HG02973 (cell line): Measurements from ENCODE around the gene MSH3.
"Not testable (repeated sequence)": the region's sequence is repeated elsewhere in the genome, so short reads cannot be mapped to it uniquely, and the experiment has no call there.

Experiments
- ATAC-seq: cut with Tn5 transposase; IDR thresholded peaks from one replicate; pipeline ENCODE4 v1.9.1; 2021; ENCODE audit warnings: moderate library complexity; ENCODE audit not compliant: unreplicated experiment

The MSH3 gene

DNA sequence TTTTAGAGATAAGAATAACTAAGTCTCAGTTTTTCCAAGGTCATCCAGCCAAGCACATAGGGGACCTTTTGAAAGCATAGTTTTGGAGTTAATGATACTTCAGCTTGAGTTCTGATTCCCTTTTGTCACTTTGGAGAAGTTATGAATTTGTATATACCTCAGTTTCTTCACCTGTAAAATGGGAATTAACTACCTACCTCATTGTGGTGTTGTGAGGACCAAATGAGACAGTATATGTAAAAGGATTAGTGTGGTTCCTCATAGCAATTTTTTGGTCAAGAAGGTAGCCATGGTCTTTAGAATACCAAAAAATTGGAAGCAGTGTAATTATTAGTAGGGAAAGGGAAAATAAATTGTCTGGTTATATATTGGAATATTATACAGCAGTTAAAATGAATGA lies 98.0 kb downstream of the MSH3 start:
- ATAC-seq, result no peak

DNA sequence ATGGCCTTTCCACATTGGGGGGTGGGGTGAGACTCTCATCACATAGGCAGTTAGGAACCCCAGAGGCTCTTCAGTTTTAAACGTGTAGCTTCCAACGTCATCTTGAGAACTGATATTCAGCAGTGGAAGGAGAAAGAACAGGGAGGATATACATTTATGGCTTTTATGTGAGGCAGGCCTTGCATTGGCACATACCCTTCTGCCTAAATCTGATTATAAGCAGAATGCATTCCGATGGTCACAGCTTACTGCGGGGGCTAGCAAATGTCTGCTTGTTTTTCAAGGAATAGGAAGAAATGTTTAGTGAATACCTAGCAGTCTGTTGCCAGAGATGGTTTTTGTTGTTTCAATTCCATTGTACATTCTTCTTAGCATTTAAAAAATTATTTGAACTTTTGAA lies 99.3 kb downstream of the MSH3 start:
- ATAC-seq, result no peak

DNA sequence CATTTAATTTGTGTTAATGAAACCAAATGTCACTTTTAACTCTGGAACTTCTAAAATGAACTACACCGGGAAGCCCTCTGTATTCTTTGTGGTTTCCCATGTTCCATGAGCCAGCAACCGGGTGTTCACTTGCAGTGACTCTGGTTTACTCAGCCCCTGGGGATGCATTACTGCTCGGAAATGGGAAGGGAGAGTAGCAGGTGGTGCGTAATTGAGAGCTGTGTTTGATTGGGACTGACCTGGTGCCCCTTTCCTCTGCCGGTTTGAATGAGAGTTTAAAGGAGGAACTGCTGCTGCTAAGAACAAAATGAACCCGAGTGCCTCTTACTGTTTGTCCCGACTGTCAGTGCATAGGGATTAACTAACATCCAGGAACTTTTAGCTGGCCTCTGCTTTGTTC lies 100.4 kb downstream of the MSH3 start:
- no peak for ATAC-seq

DNA sequence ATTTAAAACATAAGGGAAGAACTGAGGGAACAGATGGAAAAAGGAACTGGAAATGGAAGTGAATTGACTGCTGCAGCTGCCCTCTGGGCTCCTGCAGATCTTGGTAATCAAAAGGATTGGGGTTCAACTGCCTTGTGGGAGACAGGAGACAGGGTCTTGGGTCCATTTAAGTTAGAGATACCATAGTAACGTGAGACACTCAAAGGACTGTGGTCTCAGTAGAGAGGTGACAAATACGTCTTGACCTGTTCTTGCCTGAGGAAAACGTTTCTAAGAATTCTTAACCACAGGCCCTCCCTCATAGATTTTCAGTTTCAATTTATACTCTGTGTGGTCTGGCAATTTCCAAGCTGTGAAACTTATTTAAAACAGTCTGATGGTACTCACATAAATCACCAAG lies 101.2 kb downstream of the MSH3 start:
- peak; percentile 94 for ATAC-seq

DNA sequence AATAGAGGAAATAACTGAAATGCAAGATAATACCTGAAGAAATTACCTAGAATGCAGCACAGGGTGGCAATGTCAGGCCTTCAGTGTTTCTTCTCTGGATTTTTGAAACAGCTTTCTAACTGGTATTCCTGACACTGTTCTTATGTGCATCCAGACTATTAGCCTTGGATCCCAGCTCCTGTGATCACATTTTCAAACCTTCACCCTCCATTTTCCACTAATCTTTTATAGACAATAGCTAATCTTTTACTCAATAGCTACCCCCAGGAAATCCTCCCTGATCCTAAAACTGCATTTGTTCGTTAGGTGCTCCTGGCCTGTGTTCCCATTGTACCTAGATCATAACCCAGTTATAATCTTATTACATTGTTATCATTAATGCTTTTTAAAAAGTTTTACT lies 101.8 kb downstream of the MSH3 start:
- ATAC-seq, result no peak

DNA sequence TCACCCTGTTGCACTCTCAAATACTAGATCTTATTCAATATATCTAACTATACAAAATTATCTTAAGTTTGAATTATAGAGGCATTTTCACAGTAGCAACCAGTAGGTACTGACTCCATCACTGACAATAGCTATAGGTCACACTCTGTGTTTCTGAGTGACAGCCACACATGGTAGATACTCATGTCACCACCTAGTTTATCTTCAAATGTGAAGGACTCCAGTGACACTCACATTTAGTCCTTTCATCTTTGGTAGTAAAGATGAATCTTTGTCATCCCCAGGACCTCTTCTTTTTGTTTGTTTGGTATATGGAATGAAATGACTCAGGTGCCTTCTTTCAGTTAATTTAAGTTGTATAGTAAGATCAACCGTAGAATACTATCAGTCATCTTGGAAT lies 102.8 kb downstream of the MSH3 start:
- ATAC-seq, result no peak

DNA sequence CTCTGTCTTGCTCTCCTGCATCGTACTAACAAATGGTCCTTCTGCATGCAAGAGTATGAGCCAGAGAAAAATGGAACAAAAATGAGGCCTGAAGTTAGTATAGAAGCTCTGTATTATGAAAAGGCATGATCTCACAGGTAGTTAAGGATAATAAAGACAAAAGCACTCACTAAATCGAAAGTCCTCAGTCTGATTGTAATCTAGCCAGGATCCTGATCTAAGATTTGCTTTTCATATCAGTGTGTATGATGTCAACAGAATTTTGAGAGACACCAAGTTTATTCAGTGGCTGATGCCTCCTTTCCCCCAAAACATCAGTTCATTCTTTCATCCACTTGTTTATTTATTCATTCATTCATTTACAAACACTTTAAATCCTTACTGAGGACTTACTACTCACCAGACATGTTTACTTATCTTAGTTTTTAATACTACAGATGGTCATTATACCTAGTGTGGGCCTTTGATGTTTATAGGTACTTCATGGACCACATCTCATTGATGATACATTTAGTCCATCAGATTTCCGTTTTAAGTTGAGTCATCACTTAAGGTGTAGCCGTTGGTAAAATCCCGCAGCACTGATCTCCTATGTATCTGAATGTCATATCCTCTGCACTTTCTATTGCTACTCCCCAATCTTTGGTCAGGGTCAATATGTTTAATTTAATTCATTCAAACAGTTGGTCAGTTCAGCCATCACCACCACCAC lies 105.6 kb downstream of the MSH3 start:
- ATAC-seq, result no peak

DNA sequence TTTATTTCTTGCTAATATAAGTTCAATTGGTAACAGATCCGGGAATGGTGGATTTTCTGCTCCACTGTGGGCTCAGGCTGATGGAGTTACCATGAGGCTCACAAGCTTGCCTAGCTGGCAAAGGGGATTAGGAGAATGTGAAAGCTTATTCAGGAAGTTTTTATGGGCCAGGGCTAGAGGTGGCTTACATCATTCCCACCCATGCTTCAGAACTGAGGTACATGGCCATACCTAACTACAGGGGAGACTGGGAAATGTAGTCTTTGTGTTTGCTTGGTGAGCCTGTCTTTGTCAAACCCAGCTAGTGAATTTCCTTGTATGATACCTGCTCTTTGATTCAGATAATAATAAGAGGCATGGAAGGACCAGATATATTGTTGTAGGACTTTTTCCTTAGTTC lies 106.2 kb downstream of the MSH3 start:
- no peak for ATAC-seq

DNA sequence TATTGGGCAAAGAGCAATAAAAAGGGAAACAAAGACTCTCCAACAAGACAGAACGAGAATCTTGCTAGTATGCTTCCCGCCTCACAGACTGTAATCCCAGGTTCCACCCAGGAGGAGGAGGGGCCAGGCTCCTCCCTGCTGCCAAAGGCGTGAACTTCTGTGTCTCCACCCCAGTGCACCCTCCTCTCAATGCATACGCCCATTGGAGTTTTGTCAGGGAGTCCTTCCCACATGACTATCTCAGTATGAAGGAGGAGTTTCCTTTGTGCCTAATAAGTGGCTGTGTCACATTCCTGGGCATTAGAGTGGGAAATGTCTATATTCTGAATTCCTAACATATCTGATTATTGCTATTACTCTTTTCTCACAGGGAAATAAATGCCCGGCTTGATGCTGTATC lies 106.7 kb downstream of the MSH3 start:
- no peak for ATAC-seq

DNA sequence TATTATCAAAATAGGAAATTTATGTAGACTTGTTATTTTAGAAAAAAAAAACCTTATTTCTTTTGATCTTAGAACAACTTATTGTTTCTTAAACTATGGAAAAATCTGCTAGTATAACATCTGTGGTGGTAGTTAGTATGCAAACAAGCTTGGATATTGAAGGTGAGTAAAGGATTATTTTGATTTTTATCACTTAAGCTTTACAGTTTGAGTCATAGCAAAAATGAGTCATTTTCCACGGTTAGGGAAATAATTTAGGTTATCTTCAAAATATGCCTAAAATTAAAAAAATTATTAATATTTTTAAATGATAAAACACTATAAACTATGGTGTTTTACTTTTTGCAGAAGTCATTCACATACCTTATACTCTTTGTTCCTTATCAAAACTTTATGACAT lies 107.5 kb downstream of the MSH3 start:
- no peak for ATAC-seq

DNA sequence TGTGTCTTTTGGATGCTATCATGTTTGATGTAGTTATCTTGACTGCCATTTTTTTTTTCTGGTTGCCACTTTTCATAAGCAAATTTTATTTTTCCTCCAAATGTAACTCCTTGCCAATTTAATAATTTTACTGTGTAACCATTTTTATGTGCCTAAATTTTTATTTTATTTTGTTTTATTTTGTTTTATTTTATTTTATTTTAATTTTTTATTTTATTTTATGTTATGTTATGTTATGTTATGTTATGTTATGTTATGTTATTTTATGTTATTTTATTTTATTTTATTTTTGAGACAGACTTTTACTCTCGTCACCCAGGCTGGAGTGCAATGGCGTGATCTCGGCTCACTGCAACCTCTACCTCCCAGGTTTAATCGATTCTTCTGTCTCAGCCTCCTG lies 108.1 kb downstream of the MSH3 start:
- no peak for ATAC-seq

DNA sequence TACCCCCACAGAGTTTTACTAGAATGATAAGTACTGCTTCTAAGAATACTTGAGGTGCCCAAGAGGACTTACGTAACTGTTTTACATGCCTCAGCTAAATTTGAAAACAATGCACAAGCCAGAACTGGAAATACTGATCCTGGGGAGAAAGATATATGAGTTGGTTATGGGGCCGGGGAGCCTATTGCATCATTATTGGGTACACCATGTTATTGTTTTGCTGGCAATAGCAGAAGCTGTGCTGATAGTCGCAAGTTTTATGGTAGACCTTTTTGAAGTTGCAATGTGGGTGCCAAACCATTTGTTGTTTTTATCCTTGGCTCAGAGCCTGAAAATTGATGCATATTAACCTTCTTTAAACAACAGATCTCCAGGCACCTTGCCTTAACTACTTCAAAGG lies 108.8 kb downstream of the MSH3 start:
- no peak for ATAC-seq

DNA sequence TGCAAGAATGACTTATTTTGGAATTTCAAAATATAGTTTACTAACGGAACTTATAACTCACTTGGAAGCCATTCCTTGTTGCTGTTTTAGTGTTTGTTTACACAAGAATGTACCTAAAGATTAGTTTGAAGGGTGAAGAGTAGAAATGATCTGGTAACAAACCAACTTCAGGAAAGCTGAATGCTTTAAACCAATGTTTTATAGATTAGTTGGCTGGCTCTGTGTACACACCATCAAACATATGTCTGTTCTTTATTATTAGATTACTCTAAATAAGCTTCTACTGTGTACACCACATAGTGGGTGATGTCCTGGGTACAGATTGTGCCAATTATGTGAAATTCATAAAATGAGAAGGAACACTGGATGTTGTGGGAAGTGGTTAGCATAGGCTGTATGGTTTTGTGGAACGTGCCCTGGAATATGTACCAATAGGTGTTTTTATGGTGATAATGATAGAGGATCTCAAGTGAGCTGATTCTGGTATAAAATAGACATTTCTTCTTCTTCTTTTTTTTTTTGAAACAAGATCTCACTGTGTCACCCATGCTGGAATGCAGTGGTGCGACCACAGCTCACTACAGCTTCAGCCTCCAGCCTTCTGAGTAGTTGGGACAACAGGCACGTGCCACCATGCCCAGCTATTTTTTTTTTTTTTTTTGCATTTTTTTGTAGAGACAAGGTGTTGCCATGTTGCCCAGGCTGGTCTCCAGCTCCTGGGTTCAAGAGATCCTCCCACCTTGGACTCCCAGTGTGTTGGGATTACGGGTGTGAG lies 109.6 kb downstream of the MSH3 start:
- ATAC-seq, result no peak

DNA sequence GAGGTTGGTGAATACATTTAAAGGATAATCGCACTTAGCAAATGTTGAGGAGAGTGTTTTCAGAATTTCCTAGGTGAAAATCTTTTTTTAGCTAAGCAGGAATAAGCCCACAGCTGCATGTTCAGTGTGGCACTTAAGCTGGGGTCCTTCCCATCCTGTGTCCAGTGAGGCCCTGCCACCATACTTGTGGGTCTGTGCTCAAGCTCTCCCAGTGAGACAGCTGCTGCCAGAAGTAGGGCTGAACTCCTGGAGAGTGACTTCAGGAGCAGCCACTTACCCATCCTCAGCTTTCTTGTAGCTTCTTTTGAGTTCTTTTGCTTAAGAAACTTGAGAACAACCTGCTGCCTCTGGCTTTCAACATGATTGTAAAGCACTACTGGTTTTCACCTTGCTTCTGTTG lies 110.3 kb downstream of the MSH3 start:
- ATAC-seq, result no peak

DNA sequence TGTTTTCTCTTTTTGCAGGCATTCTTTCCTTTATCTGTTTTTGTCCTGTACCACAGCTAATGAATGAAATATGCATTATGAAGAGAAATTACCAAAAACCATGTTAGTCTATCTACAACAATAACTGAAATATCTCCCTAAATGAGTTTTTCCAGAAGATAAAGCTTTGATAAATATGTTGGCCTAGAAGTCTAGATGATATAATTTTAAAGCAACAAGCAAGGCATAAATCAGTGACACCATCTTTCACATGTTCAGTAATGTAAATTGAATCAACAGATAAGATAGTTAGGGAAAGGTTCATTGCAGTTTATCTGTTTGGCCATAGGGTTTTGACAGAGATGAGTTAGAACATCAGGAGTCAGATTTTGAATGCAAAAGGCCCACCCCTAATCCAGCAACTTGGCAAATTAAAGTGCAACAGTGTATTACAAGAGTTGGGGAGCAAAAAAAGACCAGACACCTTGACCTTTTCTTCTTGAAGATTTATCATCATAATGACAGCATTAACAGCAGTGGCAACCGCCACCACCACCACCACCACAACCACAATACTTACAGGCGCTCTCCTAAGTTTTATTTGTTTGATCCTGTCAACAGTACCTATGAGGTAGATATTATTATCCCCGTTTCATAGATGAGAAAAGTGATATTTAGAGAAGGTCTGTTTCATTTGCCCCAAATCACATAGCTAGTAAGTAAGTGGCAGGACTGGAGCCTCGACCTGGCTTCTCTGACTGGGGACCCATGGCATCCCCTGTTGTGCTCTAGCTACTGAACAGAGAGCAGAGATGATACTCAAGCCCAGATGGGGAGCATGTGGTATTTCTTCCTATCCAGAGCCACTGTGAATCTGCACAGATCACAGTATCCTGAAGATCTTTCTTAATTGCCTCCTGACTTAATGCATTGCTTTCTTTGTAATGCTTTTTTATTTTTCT lies 123.2 kb downstream of the MSH3 start:
- ATAC-seq, result no peak

DNA sequence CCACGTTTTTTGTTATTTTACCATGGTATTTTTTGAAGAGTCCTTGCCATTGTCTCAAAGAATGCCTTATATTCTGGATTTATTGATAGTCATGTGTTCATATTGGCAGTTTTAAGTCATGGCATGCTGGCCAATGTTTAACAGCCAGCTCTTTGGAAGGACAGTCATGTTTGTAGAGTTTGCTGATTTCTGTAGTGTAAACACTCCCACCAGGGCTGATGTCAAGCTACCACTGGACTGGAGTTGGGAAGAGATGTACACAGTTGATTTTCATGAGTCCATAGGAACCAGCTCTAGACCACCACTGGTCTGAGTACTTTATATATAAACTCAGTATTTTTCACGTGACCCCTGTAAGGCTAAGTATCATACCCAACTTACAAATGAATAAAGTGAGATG lies 125.6 kb downstream of the MSH3 start:
- no peak for ATAC-seq

DNA sequence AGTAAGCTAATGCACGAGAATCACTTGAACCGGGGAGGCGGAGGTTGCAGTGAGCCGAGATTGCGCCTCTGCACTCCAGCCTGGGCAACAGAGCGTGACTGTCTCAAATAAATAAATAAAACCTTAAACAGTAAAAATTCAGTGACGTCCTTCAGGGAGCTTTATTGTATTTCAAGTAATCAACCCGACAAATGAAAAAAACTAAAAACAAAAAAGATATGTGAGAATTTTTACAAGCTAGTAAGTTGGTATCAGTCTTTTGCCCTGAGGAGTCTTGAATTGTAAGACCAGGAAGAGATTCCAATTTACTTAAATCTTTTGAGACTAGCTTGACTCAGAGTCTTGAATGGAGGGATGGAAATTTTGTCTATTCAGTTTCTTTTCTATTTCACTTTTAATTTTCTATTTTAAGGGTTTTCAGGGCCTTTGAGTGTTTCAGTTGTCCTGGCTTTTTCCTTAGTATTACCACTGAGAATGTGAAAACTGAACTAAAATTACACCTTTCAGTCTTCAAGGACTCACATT lies 126.4 kb downstream of the MSH3 start:
- no peak for ATAC-seq

DNA sequence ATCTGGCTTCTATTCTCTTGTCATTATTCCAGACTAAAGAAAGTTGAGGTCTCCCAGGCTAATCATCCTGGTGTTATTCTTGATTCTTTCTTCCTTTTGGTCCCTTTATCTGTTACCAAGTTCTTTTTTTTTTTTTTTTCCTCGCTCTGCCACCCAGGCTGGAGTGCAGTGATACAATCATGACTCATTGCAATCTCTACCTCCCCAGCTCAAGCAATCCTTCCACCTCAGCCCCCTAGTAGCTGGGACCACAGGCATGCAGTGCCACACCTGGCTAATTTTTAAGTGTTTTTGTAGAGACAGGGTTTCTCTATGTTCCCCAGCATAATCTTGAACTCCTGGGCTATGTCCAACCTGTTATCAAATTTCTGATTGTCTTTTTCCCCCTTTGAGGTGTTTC lies 126.9 kb downstream of the MSH3 start:
- no peak for ATAC-seq

DNA sequence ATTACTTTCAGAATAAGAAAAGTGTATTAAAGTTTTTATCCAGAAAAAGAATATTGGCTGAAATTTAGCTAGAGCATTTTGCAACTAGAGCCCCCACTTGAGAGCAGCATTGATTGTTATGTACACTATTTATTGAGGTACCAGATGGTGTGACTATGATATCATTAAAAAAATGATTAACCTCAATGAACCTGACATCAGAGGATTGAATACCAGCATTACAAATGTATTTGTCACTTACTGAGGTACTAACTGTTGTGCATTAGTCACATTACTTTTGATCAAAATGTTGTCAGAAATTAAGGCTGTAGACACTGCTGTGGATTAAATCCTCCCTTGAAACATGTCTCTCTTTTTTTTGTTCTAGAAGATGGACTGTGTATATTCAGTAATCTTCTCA lies 128.2 kb downstream of the MSH3 start:
- ATAC-seq, result no peak

DNA sequence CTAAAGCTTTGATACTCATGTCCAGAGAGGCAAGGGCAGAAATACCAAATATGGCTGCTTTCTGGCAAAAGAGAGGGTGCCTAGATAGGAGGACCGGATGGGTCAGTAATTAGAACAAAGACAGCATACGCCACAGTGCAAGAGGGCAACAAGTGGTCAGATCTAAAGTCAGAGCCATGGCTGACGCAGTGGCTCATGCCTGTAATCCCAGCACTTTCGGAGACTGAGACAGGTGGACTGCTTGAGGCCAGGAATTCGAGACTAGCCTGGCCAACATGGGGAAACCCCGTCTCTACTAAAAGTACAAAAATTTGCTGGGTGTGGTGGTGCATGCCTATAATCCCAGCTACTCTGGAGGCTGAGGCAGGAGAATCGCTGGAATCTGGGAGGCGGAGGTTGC lies 129.3 kb downstream of the MSH3 start:
- ATAC-seq, result not testable (repeated sequence)

DNA sequence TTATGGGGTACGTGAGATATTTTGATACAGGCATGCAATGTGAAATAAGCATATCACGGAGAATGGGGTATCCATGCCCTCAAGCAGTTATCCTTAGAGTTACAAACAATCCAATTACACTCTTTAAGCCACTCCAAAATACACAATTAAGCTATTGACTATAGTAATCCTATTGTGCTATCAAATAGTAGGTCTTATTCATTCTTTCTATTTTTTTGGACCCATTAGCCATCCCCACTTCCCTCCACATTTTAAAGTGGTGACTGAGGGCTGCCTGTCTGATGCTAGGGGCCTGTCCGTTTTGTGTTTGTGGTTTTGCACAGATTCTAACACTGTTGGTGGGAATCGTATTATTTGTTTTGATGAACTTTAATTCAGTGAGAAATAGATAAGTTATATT lies 130.0 kb downstream of the MSH3 start:
- no peak for ATAC-seq
